ENCODE measurements around the gene CAMK1D.

CAMK1D gene

GRCh38 chr10:12645449-12645848 is 296.1 kb downstream of the CAMK1D start:
- CTCF ChIA-PET, result interaction anchor here (1.0 to 3.9 kb wide), 2 partner anchors 10 to 65 kb away, joined by 3 to 34 read pairs; no protein-coding TSS in a partner anchor

More at GRCh38 chr10:12645449-12645848, 296.1 kb downstream of the CAMK1D start:
- POLR2A ChIA-PET, result no interaction called here
- Histone ChIP-seq H3K9me3 (ENCODE audit: control insufficient read depth, insufficient read depth, low read depth, low read length) (no peaks in the 10 kb centered on the region), H3K36me3 (ENCODE audit: control insufficient read depth in 2 of 2, insufficient read depth in 1 of 2, low read length in 2 of 2) (no peaks in the 10 kb centered on the region), H3K4me3 (ENCODE audit: low read depth, low read length) (no peak overlapping the region), H3K4me1 (ENCODE audit: control insufficient read depth, insufficient read depth, low read length) (no peaks in the 10 kb centered on the region), H3K27ac (ENCODE audit: extremely low read depth, low read depth, low read length) (no peak overlapping the region)
- no peak for TF ChIP-seq ZNF704 (tag by site-specific recombination; IDR thresholded peaks at IDR 0.05)
- TF ChIP-seq ZNF791 (tag by site-specific recombination; IDR thresholded peaks at IDR 0.05), result no peak
- no peak for TF ChIP-seq ZNF48 (tag by site-specific recombination; IDR thresholded peaks at IDR 0.05)
- no peak for TF ChIP-seq ZNF473 (tag by site-specific recombination; IDR thresholded peaks at IDR 0.05)
- no peak for TF ChIP-seq ZNF184 (tag by site-specific recombination; IDR thresholded peaks at IDR 0.05)
- TF ChIP-seq ZNF148 (tag by site-specific recombination; IDR thresholded peaks at IDR 0.05; ENCODE audit: borderline replicate concordance), result no peak
- no peak for TF ChIP-seq ZNF221 (tag by site-specific recombination; IDR thresholded peaks at IDR 0.05; ENCODE audit: borderline replicate concordance)
- no peak for TF ChIP-seq ZFHX2 (tag by site-specific recombination; conservative IDR thresholded peaks at IDR 0.05)
- no peak for TF ChIP-seq AEBP2 (tag by site-specific recombination; IDR thresholded peaks at IDR 0.05; ENCODE audit: borderline replicate concordance)
- no peak for TF ChIP-seq BCL11A (tag by site-specific recombination; IDR thresholded peaks at IDR 0.05; ENCODE audit: low read depth)
- TF ChIP-seq ZNF280D (tag by site-specific recombination; IDR thresholded peaks at IDR 0.05), result no peak
- TF ChIP-seq ZNF677 (tag by site-specific recombination; IDR thresholded peaks at IDR 0.05), result no peak
- no peak for TF ChIP-seq ZNF404 (tag by site-specific recombination; IDR thresholded peaks at IDR 0.05)
- no peak for TF ChIP-seq ZEB2 (tag by site-specific recombination; IDR thresholded peaks at IDR 0.05)
- no peak for TF ChIP-seq GLI4 (tag by site-specific recombination; IDR thresholded peaks at IDR 0.05)
- no peak for TF ChIP-seq ZNF394 (tag by site-specific recombination; IDR thresholded peaks at IDR 0.05; ENCODE audit: borderline replicate concordance)

Measured in HEK293 (cell line).